ENCODE measurements around the gene DCHS2. TPM values are rescaled to one million over a fixed set of nuclear protein-coding genes. Genes with fewer than 3 reads are reported as not detected.

DCHS2 gene
- polyA plus RNA-seq, 3 donors = not detected

DNA sequence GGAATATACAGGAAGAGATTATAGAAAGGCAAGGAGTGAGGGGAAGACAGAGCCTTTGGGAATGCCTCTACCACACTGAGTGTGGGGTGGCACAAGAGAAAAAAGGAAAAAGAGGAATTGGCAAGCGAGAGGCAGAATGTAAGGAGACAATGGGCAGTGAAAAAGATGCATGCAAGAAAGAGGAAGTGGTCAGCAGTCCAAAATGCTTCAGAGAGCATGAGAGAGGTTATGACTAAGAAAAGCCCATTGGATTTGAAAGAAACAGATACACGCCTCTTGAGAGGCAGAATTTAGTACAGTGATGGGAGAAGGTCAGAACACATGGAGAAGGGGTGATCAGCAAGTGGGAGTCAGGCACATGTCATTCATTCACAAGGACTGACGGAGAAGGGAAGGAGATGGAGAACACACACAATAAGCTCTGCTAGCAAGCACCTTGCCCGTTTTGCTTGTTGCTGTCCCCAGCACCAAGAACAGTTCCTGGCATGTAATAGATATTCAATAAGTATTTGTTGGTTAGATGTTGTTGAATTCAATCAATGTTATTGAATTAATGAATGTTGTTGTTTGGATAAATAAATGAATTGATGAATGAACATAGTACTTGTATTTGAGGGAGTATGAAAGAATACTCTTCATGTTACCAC is 6.3 kb downstream of the DCHS2 start:
- DNase-seq = peak; percentile 6 to 39 (median 16)
- TF ChIP-seq, protein P1, sequence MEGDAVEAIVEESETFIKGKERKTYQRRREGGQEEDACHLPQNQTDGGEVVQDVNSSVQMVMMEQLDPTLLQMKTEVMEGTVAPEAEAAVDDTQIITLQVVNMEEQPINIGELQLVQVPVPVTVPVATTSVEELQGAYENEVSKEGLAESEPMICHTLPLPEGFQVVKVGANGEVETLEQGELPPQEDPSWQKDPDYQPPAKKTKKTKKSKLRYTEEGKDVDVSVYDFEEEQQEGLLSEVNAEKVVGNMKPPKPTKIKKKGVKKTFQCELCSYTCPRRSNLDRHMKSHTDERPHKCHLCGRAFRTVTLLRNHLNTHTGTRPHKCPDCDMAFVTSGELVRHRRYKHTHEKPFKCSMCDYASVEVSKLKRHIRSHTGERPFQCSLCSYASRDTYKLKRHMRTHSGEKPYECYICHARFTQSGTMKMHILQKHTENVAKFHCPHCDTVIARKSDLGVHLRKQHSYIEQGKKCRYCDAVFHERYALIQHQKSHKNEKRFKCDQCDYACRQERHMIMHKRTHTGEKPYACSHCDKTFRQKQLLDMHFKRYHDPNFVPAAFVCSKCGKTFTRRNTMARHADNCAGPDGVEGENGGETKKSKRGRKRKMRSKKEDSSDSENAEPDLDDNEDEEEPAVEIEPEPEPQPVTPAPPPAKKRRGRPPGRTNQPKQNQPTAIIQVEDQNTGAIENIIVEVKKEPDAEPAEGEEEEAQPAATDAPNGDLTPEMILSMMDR (IDR thresholded peaks at IDR 0.05) = no peak

DNA sequence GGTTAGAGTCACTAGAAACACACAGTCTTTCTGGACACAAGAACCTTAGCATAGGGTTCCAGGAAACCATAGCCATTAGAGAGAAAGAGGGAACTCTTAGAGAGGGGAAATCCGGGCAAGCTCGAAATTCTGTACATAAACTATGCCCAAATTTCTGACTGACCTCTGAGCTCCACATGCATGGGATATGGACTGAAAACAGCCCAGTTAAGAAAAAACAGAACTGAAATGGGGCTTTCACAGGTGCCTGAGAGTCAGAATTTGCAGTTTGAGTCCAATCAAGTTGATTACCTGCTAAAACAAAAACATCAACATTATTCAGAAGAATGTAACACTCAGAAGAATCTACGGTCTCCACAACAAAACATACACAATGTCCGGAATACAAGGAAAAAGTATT is 13.1 kb downstream of the DCHS2 start:
- H3K4me3 ChIP-seq (replicated peaks in 1 of 3; ENCODE audit: low read depth in 2 of 3, low read length in 3 of 3) = no peak overlapping the region
- H3K27me3 Mint-ChIP-seq (ENCODE audit: low read depth in 3 of 3) = peaks cover 2 to 6% (median 4%) of the 10 kb centered on the region in 3 donors
- intact Hi-C loops (cut with micrococcal nuclease) = no loop called here
- H3K9me3 Mint-ChIP-seq = no peaks in the 10 kb centered on the region
- no peak overlapping the region for H3K4me3 Mint-ChIP-seq
- H2AFZ ChIP-seq (ENCODE audit: insufficient read depth, low read depth, low read length, poor library complexity, severe bottlenecking) = no peak overlapping the region
- no peaks in the 10 kb centered on the region for H3K36me3 ChIP-seq (replicated peaks in 1 of 2; ENCODE audit: control insufficient read depth in 1 of 2, insufficient read depth in 2 of 2, low read length in 2 of 2)
- H3K27me3 ChIP-seq (ENCODE audit: control insufficient read depth in 2 of 2, insufficient read depth in 2 of 2, low read length in 2 of 2) = peaks cover 4 to 8% of the 10 kb centered on the region in 2 donors
- H3K79me2 ChIP-seq (ENCODE audit: insufficient read depth, low read length) = no peaks in the 10 kb centered on the region
- no peak overlapping the region for H3K9ac ChIP-seq (ENCODE audit: insufficient read depth, low read length, poor library complexity, severe bottlenecking)
- no peaks in the 10 kb centered on the region for H4K20me1 ChIP-seq (ENCODE audit: insufficient read depth, low read length)
- no peak overlapping the region for H3K4me2 ChIP-seq (replicated peaks; ENCODE audit: extremely low read depth, low read length, poor library complexity, severe bottlenecking)
- H3K36me3 Mint-ChIP-seq = no peaks in the 10 kb centered on the region
- no peaks in the 10 kb centered on the region for H3K4me1 ChIP-seq (ENCODE audit: control insufficient read depth in 1 of 2, insufficient read depth in 2 of 2, low read length in 2 of 2)
- H3K27ac Mint-ChIP-seq = no peak overlapping the region
- DNase-seq = no peak
- TF ChIP-seq, protein P1 (IDR thresholded peaks at IDR 0.05) = no peak
- WGBS (ENCODE audit: insufficient coverage) = no CpG with 5 or more reads among the region's 4 CpGs
- H3K9me3 ChIP-seq (replicated peaks in 1 of 2; ENCODE audit: control insufficient read depth in 1 of 2, insufficient read depth in 1 of 2, low read length in 2 of 2) = no peaks in the 10 kb centered on the region
- H3K27ac ChIP-seq (ENCODE audit: low read depth in 1 of 2, low read length in 2 of 2) = no peak overlapping the region
- H3K4me1 Mint-ChIP-seq = no peaks in the 10 kb centered on the region

More for the DNA sequence above, 6.3 kb downstream of the DCHS2 start:
- H3K4me3 Mint-ChIP-seq = no peak overlapping the region
- H3K4me1 ChIP-seq (ENCODE audit: control insufficient read depth in 1 of 2, insufficient read depth in 2 of 2, low read length in 2 of 2) = peaks cover 0 to under 1% of the 10 kb centered on the region in 2 donors
- H2AFZ ChIP-seq (ENCODE audit: insufficient read depth, low read depth, low read length, poor library complexity, severe bottlenecking) = no peak overlapping the region
- no peaks in the 10 kb centered on the region for H3K36me3 ChIP-seq (replicated peaks in 1 of 2; ENCODE audit: control insufficient read depth in 1 of 2, insufficient read depth in 2 of 2, low read length in 2 of 2)
- H3K4me2 ChIP-seq (replicated peaks; ENCODE audit: extremely low read depth, low read length, poor library complexity, severe bottlenecking) = no peak overlapping the region
- H3K4me3 ChIP-seq (replicated peaks in 1 of 3; ENCODE audit: low read depth in 2 of 3, low read length in 3 of 3) = no peak overlapping the region
- H3K9ac ChIP-seq (ENCODE audit: insufficient read depth, low read length, poor library complexity, severe bottlenecking) = no peak overlapping the region
- intact Hi-C loops (cut with micrococcal nuclease) = no loop called here
- no peak overlapping the region for H3K27ac Mint-ChIP-seq
- H3K9me3 Mint-ChIP-seq = peaks cover 0 to 10% (median 2%) of the 10 kb centered on the region in 7 donors
- peaks cover 15 to 30% (median 19%) of the 10 kb centered on the region in 3 donors for H3K27me3 Mint-ChIP-seq (ENCODE audit: low read depth in 3 of 3)
- no peaks in the 10 kb centered on the region for H3K79me2 ChIP-seq (ENCODE audit: insufficient read depth, low read length)
- no peak overlapping the region for H3K27ac ChIP-seq (ENCODE audit: low read depth in 1 of 2, low read length in 2 of 2)
- H3K36me3 Mint-ChIP-seq = no peaks in the 10 kb centered on the region
- peaks cover 24 to 41% of the 10 kb centered on the region in 2 donors for H3K27me3 ChIP-seq (ENCODE audit: control insufficient read depth in 2 of 2, insufficient read depth in 2 of 2, low read length in 2 of 2)
- no peaks in the 10 kb centered on the region for H4K20me1 ChIP-seq (ENCODE audit: insufficient read depth, low read length)
- peaks cover 0 to 6% of the 10 kb centered on the region in 2 donors for H3K9me3 ChIP-seq (replicated peaks in 1 of 2; ENCODE audit: control insufficient read depth in 1 of 2, insufficient read depth in 1 of 2, low read length in 2 of 2)
- 10% methylated on average over 2 of the region's 4 CpGs for WGBS (ENCODE audit: insufficient coverage)
- H3K4me1 Mint-ChIP-seq = peaks cover 3% of the 10 kb centered on the region

All from CD14-positive monocyte (primary cell).